ENCODE data around the gene ZGPAT.

GRCh38 chr20:63693733-63694583, 13.9 kb upstream of the ZGPAT start:
- TF ChIP-seq, protein P1, sequence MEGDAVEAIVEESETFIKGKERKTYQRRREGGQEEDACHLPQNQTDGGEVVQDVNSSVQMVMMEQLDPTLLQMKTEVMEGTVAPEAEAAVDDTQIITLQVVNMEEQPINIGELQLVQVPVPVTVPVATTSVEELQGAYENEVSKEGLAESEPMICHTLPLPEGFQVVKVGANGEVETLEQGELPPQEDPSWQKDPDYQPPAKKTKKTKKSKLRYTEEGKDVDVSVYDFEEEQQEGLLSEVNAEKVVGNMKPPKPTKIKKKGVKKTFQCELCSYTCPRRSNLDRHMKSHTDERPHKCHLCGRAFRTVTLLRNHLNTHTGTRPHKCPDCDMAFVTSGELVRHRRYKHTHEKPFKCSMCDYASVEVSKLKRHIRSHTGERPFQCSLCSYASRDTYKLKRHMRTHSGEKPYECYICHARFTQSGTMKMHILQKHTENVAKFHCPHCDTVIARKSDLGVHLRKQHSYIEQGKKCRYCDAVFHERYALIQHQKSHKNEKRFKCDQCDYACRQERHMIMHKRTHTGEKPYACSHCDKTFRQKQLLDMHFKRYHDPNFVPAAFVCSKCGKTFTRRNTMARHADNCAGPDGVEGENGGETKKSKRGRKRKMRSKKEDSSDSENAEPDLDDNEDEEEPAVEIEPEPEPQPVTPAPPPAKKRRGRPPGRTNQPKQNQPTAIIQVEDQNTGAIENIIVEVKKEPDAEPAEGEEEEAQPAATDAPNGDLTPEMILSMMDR (IDR thresholded peaks at IDR 0.05): no peak
- no peak for TF ChIP-seq SIN3A (IDR thresholded peaks at IDR 0.05; ENCODE audit: borderline replicate concordance, insufficient read depth, low read depth, low read length)

Measured in Panc1 (cell line).